Fibroblast of peridontal ligament (primary cell): ENCODE measurements around the gene PARD3B.

Experiments used
- DNase-seq: peaks from one replicate; pipeline ENCODE4 v3.0.0-alpha.2; 2010; ENCODE audit errors: extremely low read depth

The PARD3B gene

DNA sequence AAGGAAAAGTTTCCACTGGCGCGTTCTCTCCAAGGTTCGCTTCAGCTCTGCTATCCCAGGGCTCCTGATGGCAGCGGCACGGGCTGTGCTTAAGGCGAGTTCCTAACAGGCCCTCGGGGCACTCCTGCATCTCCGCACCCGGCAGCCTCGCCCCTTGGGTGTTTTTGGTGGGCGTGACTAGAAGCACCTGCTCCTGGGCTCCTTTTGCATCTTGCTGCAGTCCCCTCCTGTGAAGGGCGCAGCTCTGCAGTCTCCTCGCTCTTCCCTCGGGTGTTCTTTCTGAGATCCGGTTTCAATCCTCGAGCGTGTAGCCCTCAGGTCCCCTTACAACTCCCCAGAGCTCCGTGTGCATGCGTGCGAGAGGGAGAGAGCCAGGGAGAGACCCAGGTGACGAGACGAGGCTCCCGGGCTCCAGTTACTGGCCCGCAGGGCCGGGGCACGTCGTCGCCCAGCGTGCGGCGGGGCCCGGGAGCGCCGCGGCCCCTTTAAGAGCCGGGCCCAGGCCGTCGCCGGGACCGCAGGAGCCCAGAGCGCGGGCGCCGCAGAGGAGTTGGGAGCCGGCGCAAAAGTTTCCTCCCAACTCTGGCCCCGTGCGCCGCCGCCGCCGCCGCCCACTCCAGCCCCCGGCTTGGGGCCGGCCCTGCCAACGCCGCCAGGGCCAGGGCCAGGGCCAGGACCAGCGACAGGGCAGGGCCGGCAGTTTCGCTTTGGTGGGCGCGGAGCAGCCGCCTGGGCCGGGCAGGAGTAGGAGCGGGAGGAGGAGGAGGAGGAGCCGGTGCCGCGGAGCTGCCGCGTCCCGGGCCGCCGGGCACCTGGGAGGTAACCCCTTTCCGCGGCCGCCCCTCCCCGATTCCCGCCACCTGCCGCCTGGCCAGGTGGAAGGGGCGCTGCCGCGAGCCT, at the start of gene PARD3B:
PARD3B (plus strand) TSS at position 515 of the 900 bp plus-strand sequence. CDS start 525 bp downstream, outside the sequence.
- DNase-seq = peak; percentile 52

GRCh38 chr2:204496779-204497178, 48.5 kb upstream of the PARD3B start:
- DNase-seq = no peak

GRCh38 chr2:204497855-204498254, 47.4 kb upstream of the PARD3B start:
- DNase-seq = no peak

GRCh38 chr2:204498291-204498690, 47.0 kb upstream of the PARD3B start:
- no peak for DNase-seq

DNA sequence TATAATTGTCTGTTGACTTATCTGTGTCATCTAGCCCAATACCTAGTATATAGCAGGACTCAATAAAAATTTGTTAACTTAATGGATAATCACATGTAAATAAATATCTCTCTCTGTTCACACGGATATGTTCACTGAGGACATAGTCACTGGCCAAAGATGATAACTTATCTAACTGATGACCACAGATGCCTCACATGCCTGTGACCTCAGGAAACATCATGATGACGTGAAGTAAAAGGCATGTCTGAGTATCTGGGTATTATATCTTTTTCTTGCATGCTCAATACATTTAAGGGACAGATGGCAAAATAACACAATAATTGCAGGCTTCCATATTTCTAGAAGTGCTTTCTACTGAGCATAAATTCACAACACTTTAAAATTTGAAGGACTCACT, 41.4 kb upstream of the PARD3B start:
- DNase-seq = no peak

- DNase-seq = no peak
Observed at GRCh38 chr2:204504594-204504993, 40.7 kb upstream of the PARD3B start.

- DNase-seq = no peak
Observed at GRCh38 chr2:204505488-204505887, 39.8 kb upstream of the PARD3B start.

GRCh38 chr2:204505946-204506345, 39.3 kb upstream of the PARD3B start:
- DNase-seq = peak; percentile 21

GRCh38 chr2:204507636-204508035, 37.6 kb upstream of the PARD3B start:
- no peak for DNase-seq

- no peak for DNase-seq
Observed at GRCh38 chr2:204510709-204511420, 34.4 kb upstream of the PARD3B start.

DNA sequence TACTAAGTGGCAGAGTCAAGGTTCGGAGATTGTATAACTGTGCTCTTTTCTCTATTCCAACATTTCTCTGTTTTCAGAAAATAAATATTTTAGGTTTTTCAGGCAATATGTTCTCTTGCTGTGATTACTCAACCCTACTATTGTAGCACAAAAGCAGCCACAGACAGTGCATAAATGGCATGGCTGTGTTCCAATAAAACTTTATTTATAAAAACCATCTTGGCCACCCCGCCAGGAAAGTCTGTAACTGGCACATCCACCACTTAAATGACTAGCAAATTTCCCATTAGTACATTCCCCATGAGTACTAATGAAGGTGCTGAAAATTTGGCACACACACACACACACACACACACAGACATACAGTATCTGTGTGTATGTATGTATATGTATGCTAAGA, 30.8 kb upstream of the PARD3B start:
- DNase-seq = no peak

- DNase-seq = no peak
Observed at GRCh38 chr2:204515416-204515815, 29.9 kb upstream of the PARD3B start.

- DNase-seq = no peak
Observed at GRCh38 chr2:204517154-204517553, 28.1 kb upstream of the PARD3B start.

- DNase-seq = no peak
Observed at GRCh38 chr2:204529795-204530463, 15.3 kb upstream of the PARD3B start.

DNA sequence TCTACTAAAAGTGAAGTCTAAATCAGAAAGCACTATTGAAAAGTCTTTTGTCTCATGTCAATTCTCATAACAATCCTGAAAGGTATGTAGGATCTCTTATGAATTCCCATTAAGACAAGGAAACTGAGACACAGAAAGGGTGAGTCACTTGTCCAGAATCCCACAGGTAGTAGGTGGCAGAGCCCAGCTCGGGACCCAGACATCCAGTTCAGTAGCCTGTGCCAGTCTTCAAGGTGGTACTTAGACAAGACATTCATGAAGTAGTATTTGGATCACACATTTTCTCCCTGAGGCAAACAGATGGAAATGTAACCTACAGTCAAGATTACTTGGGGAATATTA, 14.8 kb upstream of the PARD3B start:
- no peak for DNase-seq

DNA sequence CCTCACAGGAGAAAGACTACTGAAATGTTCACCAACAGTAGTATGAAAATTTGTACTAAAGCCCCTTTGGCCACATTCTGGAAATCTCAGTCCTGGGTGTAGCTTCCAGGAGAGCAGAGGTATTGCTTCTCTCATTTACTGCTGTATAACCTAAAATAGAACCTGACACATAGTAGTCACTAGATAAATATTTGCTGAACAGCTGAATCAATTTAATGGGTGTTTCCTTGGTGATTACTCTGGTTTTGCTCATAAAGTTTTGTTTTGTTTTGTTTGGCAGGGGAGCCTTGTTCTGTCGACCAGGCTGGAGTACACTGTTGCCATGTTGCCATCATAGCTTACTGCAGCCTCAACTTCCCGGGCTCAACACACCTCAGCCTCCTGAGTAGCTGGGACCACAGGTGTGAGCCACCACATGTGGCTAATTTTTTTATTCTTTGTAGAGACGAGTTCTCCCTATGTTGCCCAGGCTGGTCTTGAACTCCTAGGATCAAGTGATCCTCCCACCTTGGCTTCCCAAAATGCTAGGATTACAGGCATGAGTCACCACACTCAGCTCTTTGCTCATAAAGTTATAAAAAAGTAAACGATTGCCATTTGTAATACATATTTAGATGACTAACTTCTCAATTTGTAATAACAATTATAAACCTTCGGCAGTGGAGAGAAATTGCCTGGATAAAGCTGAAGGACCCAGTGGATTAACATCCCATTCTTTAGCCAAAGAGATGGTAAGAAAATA, 11.5 kb upstream of the PARD3B start:
- peak; percentile 35 for DNase-seq

- no peak for DNase-seq
Observed at GRCh38 chr2:204535356-204535755, 9.9 kb upstream of the PARD3B start.

GRCh38 chr2:204535764-204536163, 9.5 kb upstream of the PARD3B start:
- no peak for DNase-seq

DNA sequence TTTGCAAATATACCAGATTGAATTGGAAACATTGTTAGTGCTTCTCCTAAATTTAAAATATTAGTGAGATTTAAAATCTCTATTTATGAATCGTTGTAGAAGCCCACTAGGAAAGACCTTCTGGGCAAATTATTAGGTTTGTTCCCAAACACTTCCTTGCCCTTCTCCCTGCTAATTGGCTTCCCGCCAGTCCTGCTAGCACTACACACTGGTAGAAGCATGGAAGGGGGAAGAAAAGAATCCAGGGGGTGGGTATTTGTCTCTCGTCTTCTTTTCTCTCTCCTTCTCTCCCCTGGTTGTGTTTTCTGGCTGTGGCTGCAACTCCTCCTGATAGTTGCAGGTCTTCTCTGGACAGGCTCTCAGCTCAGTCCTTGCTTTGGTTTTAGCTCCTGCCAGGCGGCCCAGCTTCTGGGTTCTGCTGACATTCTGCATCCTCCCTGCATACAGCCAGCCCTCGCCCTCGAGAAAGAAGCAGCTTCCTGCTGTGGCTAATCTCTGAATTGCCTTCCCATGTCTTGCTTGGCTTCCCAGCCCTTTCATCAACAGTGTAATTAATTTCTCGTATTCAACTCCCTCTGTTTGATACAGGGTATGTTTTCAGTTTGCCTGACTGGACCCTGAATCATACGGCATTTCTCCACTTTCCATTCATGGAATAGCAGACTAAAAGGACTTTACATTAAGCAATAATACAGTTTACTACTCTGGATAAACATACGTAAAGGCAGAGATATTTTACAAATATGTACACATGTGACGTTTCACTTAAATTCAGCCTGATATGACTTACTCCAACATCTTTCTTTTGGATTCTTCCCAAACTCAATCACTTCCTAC, 6.9 kb upstream of the PARD3B start:
- peak; percentile 64 for DNase-seq

DNA sequence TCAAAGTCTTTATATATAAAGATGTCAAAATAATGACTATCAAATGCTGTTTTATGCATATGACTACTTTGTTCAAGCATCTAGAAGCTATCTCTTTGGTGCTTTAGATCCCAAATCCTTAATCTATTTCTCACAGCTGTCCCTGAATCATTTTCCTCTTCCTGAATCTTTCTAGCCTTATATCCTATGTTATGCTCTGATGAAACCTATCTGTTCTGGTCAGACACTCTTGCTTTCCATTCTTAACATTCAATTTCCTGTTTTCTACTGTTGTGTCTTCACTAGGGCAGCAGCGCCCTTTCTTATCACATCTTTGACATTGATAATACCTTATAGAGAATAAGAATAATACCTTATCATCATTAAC, 6.3 kb upstream of the PARD3B start:
- DNase-seq = no peak

GRCh38 chr2:204541637-204542036, 3.6 kb upstream of the PARD3B start:
- DNase-seq = no peak
